ENCODE data around the gene MLXIP. TPM values are rescaled to one million over a fixed set of nuclear protein-coding genes. Genes with fewer than 3 reads are reported as not detected.

The MLXIP gene
- total and polyA plus RNA-seq, 2 of the 4 experiments (the other 2 are of a cell fraction): 2.7 to 10.8 TPM

- Histone ChIP-seq H3K27me3 (ENCODE audit: control insufficient read depth, insufficient read depth, low read length) (peaks cover 12% of the 10 kb centered on the region), H2AK5ac (ENCODE audit: low read depth, low read length) (no peak overlapping the region), H2AFZ (replicated peaks; ENCODE audit: low read length, poor library complexity) (no peak overlapping the region), H2BK5ac (ENCODE audit: low read depth, low read length, poor library complexity, severe bottlenecking) (no peak overlapping the region), H2BK20ac (ENCODE audit: low read depth, low read length) (no peak overlapping the region), H3K27ac (ENCODE audit: insufficient read depth, low read length) (no peak overlapping the region), H4K8ac (ENCODE audit: low read depth in 2 of 2, low read length in 2 of 2) (no peak overlapping the region), H2AK9ac (replicated peaks; ENCODE audit: low read depth, low read length, poor library complexity) (no peak overlapping the region), H3K14ac (replicated peaks; ENCODE audit: low read depth, low read length) (no peak overlapping the region), H3K9me1 (ENCODE audit: insufficient read depth, low read length) (no peaks in the 10 kb centered on the region), H3K9ac (ENCODE audit: low read depth, low read length) (no peak overlapping the region), H3K79me1 (ENCODE audit: low read depth in 1 of 2, low read length in 2 of 2) (no peaks in the 10 kb centered on the region), H4K5ac (ENCODE audit: low read depth, low read length) (no peak overlapping the region), H3K18ac (ENCODE audit: low read depth, low read length) (no peak overlapping the region), H3K23ac (ENCODE audit: low read depth, low read length) (no peak overlapping the region), H3K4me2 (ENCODE audit: low read depth, low read length) (no peak overlapping the region), H4K91ac (ENCODE audit: insufficient read depth, low read depth, low read length) (no peak overlapping the region), H3K36me3 (ENCODE audit: control insufficient read depth, insufficient read depth, low read length) (no peaks in the 10 kb centered on the region), H3K9me3 (ENCODE audit: control insufficient read depth, insufficient read depth, low read length) (no peaks in the 10 kb centered on the region), H4K20me1 (ENCODE audit: insufficient read depth, low read length) (no peaks in the 10 kb centered on the region), H2BK15ac (ENCODE audit: low read depth, low read length) (no peak overlapping the region), H3K4me3 (ENCODE audit: insufficient read depth, low read depth, low read length) (no peak overlapping the region), H3K4me1 (ENCODE audit: control insufficient read depth, insufficient read depth, low read length) (no peaks in the 10 kb centered on the region), H2BK120ac (ENCODE audit: low read depth, low read length) (no peak overlapping the region), H3K4ac (ENCODE audit: low read depth, low read length) (no peak overlapping the region), H3K56ac (ENCODE audit: extremely low read depth, insufficient read depth, low read length) (no peak overlapping the region)
- in situ Hi-C loops (cut with MboI; ENCODE audit: low sequenced_read_pairs): no loop called here
- no peak for ATAC-seq (ENCODE audit: low read depth)
- TF ChIP-seq NFE2L2 (IDR thresholded peaks at IDR 0.05; ENCODE audit: low read depth, low read length) (no peak), MXI1 (IDR thresholded peaks at IDR 0.05; ENCODE audit: borderline replicate concordance, low read depth, low read length) (no peak), CEBPB (IDR thresholded peaks at IDR 0.05; ENCODE audit: low read depth, low read length) (no peak)
- BruUV-seq (replicated peaks): no TSS peak
- no CpG with 5 or more reads among the region's 3 CpGs for WGBS, 2 experiments (ENCODE audit: extremely low coverage in 2 of 2, insufficient read length in 1 of 2)
- ChIA-PET CTCF (no interaction called here), POLR2A (ENCODE audit: unreplicated experiment) (no interaction called here)
- dilution Hi-C loops (cut with HindIII; ENCODE audit: low sequenced_read_pairs, unreplicated experiment): no loop called here
- no peak for DNase-seq
- intact Hi-C loops (cut with micrococcal nuclease): no loop called here
Measured at GRCh38 chr12:122162976-122163375, 84.4 kb downstream of the MLXIP start.

Data from IMR-90 (cell line).